HepG2 (cell line): ENCODE results near the gene RAD51D. TPM values are rescaled to one million over a fixed set of nuclear protein-coding genes. Genes with fewer than 3 reads are reported as not detected.

Experiments
- BCL6 ChIP-seq: IDR thresholded peaks from 2 replicates; pipeline ENCODE4 v1.6.1; 2016; ENCODE audit warnings: missing genetic modification reagents, missing compliant biosample characterization
- FOXA1 ChIP-seq, 2 experiments: fragments of 450-650 bp in 1 of 2; sonication (generic) in 1 of 2; formaldehyde crosslinking in 1 of 2; IDR thresholded peaks; 2 replicates each; pipeline versions ENCODE4 v1.4.0 to v1.6.1; 2016 to 2020; ENCODE audit warnings: missing genetic modification reagents in 1 of 2
- FOXA3 ChIP-seq: IDR thresholded peaks from 2 replicates; pipeline ENCODE4 v1.6.1; 2016; ENCODE audit warnings: missing genetic modification reagents, missing compliant biosample characterization
- KDM6A ChIP-seq: IDR thresholded peaks from 2 replicates; pipeline ENCODE4 v1.6.1; 2016; ENCODE audit warnings: low read depth
- PITX1 ChIP-seq: sonication (generic); formaldehyde crosslinking; IDR thresholded peaks from 2 replicates; pipeline ENCODE4 v1.5.1; 2020; ENCODE audit warnings: mild to moderate bottlenecking, missing genetic modification reagents
- PPARG ChIP-seq: conservative IDR thresholded peaks from 2 replicates; pipeline ENCODE4 v1.6.1; 2016; ENCODE audit warnings: missing biosample characterization, missing genetic modification reagents
- PRDM10 ChIP-seq: sonication (generic); formaldehyde crosslinking; IDR thresholded peaks from 2 replicates; pipeline ENCODE4 v1.4.0; 2020; ENCODE audit warnings: low read depth, missing genetic modification reagents
- RCOR2 ChIP-seq: IDR thresholded peaks from 2 replicates; pipeline ENCODE4 v1.6.1; 2016; ENCODE audit warnings: missing biosample characterization, missing genetic modification reagents
- SOX13 ChIP-seq, 3 experiments: fragments of 450-650 bp in 1 of 3; sonication (generic) in 1 of 3; formaldehyde crosslinking in 1 of 3; IDR thresholded peaks in 2 of 3; conservative IDR thresholded peaks in 1 of 3; 2 replicates each; pipeline versions ENCODE4 v1.5.0 to v1.6.1; 2016 to 2020; ENCODE audit warnings: antibody characterized with exemption in 1 of 3, mild to moderate bottlenecking in 1 of 3, missing compliant biosample characterization in 1 of 3, missing genetic modification reagents in 1 of 3, moderate library complexity in 1 of 3
- SOX6 ChIP-seq, 2 experiments: fragments of 450-650 bp in 1 of 2; sonication (generic) in 1 of 2; formaldehyde crosslinking in 1 of 2; IDR thresholded peaks; 2 replicates each; pipeline versions ENCODE4 v1.4.0 to v1.6.1; 2017 to 2020; ENCODE audit warnings: antibody characterized with exemption in 1 of 2, mild to moderate bottlenecking in 1 of 2, missing genetic modification reagents in 1 of 2
- TBX2 ChIP-seq: sonication (generic); formaldehyde crosslinking; IDR thresholded peaks from 2 replicates; pipeline ENCODE4 v1.5.0; 2020; ENCODE audit warnings: missing genetic modification reagents, mild to moderate bottlenecking, borderline replicate concordance
- WIZ ChIP-seq: sonication (generic); formaldehyde crosslinking; IDR thresholded peaks from 2 replicates; pipeline ENCODE4 v1.5.1; 2020; ENCODE audit warnings: mild to moderate bottlenecking, missing genetic modification reagents
- polyA plus RNA-seq, 8 experiments: library from polyadenylated mRNA; depleted of rRNA in 3 of 8; stranded (reverse) in 7 of 8; unstranded in 1 of 8; fragments of >200 nt; fragmentation: Illumina TruSeq in 4 of 8; extraction: Trizol in 4 of 8; gene quantifications; 2 replicates each; pipeline versions ENCODE4 v1.2.1 to v1.2.3, GENCODE V29; 2011 to 2016; ENCODE audit warnings: low read depth in 4 of 8, missing spikeins in 1 of 8, mixed read lengths in 1 of 8; ENCODE audit not compliant: insufficient read depth in 1 of 8
- total RNA-seq, 5 experiments: library from RNA; depleted of rRNA; stranded (reverse); fragments of >200 nt; fragmentation: Illumina TruSeq; extraction: Trizol; gene quantifications; 2 replicates each; pipeline ENCODE4 v1.2.3, GENCODE V29; 2016; ENCODE audit warnings: low read depth in 1 of 5
- TF ChIP-seq, protein P1 (sequence below): sonication (generic); formaldehyde crosslinking; IDR thresholded peaks from 2 replicates; pipeline ENCODE4 v1.4.0; 2020; ENCODE audit warnings: missing genetic modification reagents
- TF ChIP-seq, protein P2 (sequence below): sonication (generic); formaldehyde crosslinking; IDR thresholded peaks from 2 replicates; pipeline ENCODE4 v1.9.0; 2021; ENCODE audit warnings: mild to moderate bottlenecking, missing genetic modification reagents

The RAD51D gene
- total and polyA plus RNA-seq, 2 of the 13 experiments (the other 11 are each of a cell fraction or from before 2014, with no cell fraction given) = 6.7 to 13.1 TPM

- TF ChIP-seq PRDM10 (CRISPR knock-in tag) (no peak), KDM6A (CRISPR knock-in tag) (peak; percentile 51), RCOR2 (peak; percentile 34; the same call in 1 of the 2 replicates), PPARG (peak; percentile 46; the same call in 1 of the 2 replicates), FOXA3 (peak; percentile 67), BCL6 (CRISPR knock-in tag) (peak; percentile 83), SOX13 (IDR thresholded peaks at IDR 0.05) (no peak), SOX13 (CRISPR knock-in tag; conservative IDR thresholded peaks at IDR 0.05 in 1 of 2, IDR thresholded peaks at IDR 0.05 in 1 of 2) (peak in 1 of 2 experiments; percentile 70; a peak in 2 of 4 replicates), TBX2 (CRISPR knock-in tag) (0 out of 2 replicates have a peak, but pooled peaks have one; percentile 9), PITX1 (CRISPR knock-in tag) (0 out of 2 replicates have a peak, but pooled peaks have one; percentile 31), SOX6 (IDR thresholded peaks at IDR 0.05) (no peak), SOX6 (CRISPR knock-in tag; IDR thresholded peaks at IDR 0.05) (peak; percentile 32; the same call in 1 of the 2 replicates), WIZ (0 out of 2 replicates have a peak, but pooled peaks have one; percentile 53), FOXA1 (IDR thresholded peaks at IDR 0.05) (no peak), FOXA1 (CRISPR knock-in tag; IDR thresholded peaks at IDR 0.05) (peak; percentile 67)
- TF ChIP-seq, protein P1, sequence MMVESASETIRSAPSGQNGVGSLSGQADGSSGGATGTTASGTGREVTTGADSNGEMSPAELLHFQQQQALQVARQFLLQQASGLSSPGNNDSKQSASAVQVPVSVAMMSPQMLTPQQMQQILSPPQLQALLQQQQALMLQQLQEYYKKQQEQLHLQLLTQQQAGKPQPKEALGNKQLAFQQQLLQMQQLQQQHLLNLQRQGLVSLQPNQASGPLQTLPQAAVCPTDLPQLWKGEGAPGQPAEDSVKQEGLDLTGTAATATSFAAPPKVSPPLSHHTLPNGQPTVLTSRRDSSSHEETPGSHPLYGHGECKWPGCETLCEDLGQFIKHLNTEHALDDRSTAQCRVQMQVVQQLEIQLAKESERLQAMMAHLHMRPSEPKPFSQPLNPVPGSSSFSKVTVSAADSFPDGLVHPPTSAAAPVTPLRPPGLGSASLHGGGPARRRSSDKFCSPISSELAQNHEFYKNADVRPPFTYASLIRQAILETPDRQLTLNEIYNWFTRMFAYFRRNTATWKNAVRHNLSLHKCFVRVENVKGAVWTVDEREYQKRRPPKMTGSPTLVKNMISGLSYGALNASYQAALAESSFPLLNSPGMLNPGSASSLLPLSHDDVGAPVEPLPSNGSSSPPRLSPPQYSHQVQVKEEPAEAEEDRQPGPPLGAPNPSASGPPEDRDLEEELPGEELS (CRISPR knock-in tag) = peak; percentile 85
- TF ChIP-seq, protein P2, sequence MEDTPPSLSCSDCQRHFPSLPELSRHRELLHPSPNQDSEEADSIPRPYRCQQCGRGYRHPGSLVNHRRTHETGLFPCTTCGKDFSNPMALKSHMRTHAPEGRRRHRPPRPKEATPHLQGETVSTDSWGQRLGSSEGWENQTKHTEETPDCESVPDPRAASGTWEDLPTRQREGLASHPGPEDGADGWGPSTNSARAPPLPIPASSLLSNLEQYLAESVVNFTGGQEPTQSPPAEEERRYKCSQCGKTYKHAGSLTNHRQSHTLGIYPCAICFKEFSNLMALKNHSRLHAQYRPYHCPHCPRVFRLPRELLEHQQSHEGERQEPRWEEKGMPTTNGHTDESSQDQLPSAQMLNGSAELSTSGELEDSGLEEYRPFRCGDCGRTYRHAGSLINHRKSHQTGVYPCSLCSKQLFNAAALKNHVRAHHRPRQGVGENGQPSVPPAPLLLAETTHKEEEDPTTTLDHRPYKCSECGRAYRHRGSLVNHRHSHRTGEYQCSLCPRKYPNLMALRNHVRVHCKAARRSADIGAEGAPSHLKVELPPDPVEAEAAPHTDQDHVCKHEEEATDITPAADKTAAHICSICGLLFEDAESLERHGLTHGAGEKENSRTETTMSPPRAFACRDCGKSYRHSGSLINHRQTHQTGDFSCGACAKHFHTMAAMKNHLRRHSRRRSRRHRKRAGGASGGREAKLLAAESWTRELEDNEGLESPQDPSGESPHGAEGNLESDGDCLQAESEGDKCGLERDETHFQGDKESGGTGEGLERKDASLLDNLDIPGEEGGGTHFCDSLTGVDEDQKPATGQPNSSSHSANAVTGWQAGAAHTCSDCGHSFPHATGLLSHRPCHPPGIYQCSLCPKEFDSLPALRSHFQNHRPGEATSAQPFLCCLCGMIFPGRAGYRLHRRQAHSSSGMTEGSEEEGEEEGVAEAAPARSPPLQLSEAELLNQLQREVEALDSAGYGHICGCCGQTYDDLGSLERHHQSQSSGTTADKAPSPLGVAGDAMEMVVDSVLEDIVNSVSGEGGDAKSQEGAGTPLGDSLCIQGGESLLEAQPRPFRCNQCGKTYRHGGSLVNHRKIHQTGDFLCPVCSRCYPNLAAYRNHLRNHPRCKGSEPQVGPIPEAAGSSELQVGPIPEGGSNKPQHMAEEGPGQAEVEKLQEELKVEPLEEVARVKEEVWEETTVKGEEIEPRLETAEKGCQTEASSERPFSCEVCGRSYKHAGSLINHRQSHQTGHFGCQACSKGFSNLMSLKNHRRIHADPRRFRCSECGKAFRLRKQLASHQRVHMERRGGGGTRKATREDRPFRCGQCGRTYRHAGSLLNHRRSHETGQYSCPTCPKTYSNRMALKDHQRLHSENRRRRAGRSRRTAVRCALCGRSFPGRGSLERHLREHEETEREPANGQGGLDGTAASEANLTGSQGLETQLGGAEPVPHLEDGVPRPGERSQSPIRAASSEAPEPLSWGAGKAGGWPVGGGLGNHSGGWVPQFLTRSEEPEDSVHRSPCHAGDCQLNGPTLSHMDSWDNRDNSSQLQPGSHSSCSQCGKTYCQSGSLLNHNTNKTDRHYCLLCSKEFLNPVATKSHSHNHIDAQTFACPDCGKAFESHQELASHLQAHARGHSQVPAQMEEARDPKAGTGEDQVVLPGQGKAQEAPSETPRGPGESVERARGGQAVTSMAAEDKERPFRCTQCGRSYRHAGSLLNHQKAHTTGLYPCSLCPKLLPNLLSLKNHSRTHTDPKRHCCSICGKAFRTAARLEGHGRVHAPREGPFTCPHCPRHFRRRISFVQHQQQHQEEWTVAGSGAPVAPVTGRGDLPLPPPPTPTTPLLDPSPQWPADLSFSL (CRISPR knock-in tag) = 0 out of 2 replicates have a peak, but pooled peaks have one; percentile 20
These were observed 68.5 kb downstream of the RAD51D start (continued) for GRCh38 chr17:35051183-35051578.
